GM20000 (cell line): ENCODE results near the gene GRIA2.
"Not testable (repeated sequence)": the region's sequence is repeated elsewhere in the genome, so short reads cannot be mapped to it uniquely, and the experiment has no call there.

Experiments
- DNase-seq: peaks from one replicate; pipeline ENCODE4 v3.0.0; 2012; ENCODE audit warnings: low spot score
- TF ChIP-seq, protein P1 (sequence below): IDR thresholded peaks from 2 replicates; pipeline ENCODE4 v1.5.1; 2012; ENCODE audit warnings: mild to moderate bottlenecking, control low read depth; ENCODE audit errors: extremely low read depth, missing control alignments

The GRIA2 gene

DNA sequence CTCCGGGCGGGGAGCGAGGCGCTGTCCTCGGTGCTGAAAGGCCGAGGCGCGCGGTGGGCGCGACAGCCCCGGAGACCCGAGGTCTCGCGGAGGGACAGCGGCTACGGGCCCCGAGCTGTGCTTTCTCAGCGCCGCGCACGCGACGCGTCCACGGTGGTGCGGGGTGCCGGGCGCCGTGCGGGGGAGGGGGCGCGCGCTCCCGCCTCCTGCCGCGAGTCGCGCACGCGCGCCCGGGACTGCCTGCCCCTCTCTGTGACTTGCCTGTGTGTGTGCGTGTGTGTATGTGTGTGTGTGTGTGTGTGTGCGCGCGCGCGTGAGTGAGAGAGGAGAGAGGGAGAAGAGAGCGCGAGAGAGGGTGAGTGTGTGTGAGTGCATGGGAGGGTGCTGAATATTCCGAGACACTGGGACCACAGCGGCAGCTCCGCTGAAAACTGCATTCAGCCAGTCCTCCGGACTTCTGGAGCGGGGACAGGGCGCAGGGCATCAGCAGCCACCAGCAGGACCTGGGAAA, at the start of gene GRIA2:
Gene GRIA2 (plus strand): TSS at position 358 of the 511 bp plus-strand sequence. CDS start 315 bp downstream, outside the sequence.
- peak; percentile 66 for DNase-seq
- TF ChIP-seq, protein P1, sequence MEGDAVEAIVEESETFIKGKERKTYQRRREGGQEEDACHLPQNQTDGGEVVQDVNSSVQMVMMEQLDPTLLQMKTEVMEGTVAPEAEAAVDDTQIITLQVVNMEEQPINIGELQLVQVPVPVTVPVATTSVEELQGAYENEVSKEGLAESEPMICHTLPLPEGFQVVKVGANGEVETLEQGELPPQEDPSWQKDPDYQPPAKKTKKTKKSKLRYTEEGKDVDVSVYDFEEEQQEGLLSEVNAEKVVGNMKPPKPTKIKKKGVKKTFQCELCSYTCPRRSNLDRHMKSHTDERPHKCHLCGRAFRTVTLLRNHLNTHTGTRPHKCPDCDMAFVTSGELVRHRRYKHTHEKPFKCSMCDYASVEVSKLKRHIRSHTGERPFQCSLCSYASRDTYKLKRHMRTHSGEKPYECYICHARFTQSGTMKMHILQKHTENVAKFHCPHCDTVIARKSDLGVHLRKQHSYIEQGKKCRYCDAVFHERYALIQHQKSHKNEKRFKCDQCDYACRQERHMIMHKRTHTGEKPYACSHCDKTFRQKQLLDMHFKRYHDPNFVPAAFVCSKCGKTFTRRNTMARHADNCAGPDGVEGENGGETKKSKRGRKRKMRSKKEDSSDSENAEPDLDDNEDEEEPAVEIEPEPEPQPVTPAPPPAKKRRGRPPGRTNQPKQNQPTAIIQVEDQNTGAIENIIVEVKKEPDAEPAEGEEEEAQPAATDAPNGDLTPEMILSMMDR = no peak

DNA sequence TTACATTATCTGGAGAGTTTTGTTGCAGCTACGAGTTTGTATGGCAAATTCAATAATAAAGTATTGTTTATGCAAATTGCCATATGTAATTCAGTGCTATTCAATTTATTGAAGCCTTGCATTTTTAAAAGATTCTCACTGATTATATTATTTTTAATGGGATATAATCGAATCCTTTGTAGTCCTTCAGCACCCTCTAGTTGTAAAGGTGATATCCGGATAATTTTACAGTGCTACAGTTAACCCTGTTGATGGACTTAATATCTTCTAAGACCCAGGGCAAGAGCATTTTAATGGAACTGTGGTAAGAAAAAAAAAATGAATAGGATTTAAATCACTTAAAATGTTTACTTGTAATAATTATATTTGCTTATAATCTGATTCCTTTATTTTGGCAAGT, 48.5 kb upstream of the GRIA2 start:
- TF ChIP-seq, protein P1 = no peak
- DNase-seq = no peak

DNA sequence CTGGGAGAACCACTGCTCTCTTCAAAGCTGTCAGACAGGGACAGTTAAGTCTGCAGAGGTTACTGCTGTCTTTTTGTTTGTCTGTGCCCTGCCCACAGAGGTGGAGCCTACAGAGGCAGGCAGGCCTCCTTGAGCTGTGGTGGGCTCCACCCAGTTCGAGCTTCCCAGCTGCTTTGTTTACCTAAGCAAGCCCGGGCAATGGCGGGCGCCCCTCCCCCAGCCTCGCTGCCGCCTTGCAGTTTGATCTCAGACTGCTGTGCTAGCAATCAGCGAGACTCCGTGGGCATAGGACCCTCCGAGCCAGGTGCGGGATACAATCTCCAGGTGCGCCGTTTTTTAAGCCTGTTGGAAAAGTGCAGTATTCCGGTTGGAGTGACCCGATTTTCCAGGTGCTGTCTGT, 40.3 kb upstream of the GRIA2 start:
- not testable (repeated sequence) for DNase-seq

DNA sequence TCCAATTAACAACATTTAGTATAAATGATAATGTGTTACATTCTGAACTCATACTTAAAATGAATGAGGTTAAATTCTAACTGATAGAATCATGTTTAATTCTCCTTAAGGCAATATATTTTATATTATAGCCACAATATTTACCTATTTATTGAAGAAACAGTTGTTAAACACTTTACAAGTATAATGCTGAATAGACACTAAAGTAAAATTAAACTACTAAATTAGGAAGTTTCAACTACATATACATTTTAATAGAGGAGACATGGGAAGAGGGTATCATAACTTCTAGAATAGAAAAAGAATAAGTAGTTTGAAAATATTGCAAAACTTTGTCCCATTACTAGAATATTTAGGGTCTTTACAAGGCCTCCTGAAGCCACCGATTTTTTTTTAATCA, 36.2 kb upstream of the GRIA2 start:
- no peak for DNase-seq
- TF ChIP-seq, protein P1 = no peak

DNA sequence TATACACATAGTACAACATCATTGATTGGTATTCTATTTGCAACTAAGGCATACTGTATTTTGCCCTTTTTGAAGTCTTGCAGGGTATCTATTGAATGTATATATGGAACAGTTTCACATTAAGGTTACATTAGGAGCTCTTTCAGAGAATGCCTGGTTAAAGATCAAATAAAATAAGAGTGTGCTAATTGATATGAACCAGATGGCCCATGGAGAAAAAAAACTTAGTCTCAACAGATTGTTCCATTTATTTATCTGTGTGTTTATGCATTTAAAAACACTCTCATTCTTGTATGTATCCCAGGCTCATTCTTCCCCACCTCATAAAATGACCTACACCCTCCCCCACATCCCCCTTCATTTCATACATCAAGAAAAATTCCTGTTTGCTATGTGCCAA, 35.2 kb upstream of the GRIA2 start:
- no peak for DNase-seq
- TF ChIP-seq, protein P1 = no peak

DNA sequence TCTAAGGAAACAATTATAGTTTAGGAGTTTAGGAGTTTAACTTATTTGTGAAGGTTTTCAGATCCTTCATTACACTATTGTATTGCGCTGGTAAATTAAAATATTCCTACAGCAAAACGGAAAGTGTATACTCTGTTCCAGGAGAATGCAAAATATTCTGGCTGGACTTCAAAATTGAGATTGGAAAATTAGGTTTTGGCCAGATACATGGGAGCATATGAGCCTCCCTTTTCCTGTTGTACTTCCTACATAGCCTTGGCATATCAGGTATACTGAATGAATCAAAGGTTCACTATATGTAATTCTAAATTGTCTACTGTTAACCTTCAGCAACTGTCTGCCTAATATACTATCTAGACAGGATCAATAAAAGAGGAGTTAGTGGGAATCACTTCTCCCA, 25.2 kb upstream of the GRIA2 start:
- TF ChIP-seq, protein P1 = no peak
- DNase-seq = no peak

DNA sequence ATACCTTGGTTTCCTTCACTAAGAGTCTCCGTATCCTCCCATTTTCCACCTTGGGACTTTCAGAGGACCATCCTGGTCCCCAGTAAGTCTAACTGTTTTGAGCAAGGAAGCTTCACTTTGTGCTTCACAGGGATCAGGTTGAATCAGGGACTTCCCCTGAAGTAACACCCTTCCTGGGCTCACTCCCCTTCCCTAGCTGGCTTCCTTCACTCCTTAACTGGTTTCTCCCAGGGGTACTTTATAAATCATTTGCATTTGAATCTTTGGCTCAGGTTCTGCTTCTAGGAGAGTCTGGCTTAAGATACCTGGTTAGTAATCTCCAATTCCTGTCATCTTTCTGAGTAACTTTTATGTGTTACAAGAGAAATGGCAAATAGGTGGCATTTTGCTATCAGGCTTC, 24.5 kb upstream of the GRIA2 start:
- TF ChIP-seq, protein P1 = no peak
- no peak for DNase-seq

DNA sequence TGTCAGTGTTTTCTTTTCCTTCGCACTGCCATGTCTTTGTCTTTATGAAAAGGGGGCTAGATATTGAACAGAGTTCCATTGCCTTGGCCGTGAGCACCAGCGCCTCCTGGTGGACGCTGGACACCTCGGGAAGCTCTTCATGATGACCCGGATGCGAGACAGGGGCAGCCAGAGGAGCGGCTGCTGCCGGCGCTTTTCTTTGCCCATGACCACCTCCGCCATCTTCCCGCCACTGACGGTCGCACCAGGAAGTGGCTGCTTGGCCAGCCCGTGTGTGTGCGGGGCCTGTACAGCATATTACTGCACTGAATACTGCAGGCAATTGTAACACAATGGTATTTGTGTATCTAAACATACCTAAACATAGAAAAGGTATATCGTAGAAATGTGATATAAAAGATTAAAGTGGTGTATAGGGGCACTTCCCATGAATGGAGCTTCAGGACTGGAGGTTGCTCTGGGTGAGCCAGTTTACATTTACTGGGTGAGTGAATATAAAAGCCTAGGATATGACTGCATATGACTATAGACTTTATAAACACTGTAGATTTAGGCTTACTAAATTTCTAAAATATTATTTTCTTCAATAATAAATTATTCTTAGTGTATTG, 15.8 kb upstream of the GRIA2 start:
- peak; percentile 33 for DNase-seq
- TF ChIP-seq, protein P1 = peak; percentile 44
